ENCODE measurements around the gene MNS1.
A peak's percentile ranks its signal among the peaks of the same experiment; 100 is the strongest.
"Not testable (repeated sequence)": the region's sequence is repeated elsewhere in the genome, so short reads cannot be mapped to it uniquely, and the experiment has no call there.

The MNS1 gene, protein sequence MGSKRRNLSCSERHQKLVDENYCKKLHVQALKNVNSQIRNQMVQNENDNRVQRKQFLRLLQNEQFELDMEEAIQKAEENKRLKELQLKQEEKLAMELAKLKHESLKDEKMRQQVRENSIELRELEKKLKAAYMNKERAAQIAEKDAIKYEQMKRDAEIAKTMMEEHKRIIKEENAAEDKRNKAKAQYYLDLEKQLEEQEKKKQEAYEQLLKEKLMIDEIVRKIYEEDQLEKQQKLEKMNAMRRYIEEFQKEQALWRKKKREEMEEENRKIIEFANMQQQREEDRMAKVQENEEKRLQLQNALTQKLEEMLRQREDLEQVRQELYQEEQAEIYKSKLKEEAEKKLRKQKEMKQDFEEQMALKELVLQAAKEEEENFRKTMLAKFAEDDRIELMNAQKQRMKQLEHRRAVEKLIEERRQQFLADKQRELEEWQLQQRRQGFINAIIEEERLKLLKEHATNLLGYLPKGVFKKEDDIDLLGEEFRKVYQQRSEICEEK

DNA sequence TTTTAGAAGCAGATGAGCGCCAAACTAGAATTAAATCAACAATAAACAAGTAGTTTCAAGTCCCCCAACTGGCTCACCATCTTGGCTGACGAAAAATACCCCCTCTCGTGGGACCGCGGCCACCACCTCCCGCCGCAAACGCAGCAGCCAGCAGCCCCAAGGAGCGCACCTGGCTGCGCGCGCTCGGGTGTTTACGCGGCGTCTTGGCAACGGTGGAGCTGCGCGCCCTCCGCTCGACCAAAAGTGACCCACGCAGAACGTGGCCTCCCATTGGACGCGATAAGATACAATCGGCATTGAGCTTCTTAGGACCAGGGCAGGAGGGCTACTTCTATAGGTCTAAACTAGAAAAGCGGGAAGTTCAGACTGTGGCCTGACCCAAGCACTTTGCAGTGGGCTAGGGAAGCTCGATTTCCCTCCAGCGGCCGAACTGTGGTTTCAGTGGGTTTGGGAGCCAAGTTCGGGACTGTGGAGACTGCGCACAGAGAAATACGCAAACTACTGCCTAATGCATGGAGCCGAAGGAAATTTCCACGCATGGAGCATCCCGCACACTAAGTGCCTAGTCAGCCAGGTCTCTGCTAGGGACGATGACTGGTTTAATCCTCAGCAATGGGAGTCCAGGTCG, at the start of gene MNS1:
MNS1 (minus strand) TSS at position 245 of the 628 bp plus-strand sequence; CDS start at position 80, 165 bp downstream.
- DNase-seq (ENCODE audit: low read depth in 2 of 2) = peak; percentile 17 to 19

DNA sequence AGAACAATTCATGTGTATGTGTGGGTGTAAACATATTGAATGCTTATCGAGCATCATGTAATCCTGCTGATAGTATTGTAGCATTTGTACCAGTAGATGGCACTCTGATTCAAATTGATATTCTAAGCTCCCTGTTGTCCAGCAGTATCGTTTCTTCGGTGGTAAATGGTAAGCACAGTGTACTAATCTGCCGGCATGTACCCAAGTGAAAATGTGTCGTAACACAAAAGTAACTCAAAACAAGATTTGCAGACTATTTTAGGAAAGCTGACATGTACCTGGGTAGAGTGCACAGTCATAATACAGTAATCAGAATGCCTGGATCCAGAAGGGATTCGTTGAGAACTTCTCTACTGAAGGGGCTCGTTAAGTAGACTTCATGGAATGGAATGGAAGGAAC, 31.7 kb upstream of the MNS1 start:
- DNase-seq (ENCODE audit: low read depth in 2 of 2) = no peak

DNA sequence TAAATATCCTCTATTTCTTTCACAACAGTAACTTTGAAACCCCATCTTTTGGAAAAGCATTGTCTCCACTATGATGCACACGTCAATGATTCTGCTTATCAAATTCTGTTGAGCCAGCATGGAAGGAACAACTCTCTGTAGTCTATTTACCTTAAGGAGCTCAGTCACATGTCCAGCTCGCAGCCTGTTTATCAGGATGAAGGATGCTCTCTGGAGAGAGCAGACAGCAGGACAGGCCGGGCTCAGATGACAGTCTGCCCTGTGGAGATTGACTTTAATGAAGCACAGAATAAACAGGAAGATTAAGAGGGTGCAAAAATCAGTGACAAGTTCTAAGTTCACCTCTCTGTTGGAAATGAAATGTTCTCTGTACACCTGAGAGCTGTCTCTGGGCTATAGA, 30.6 kb upstream of the MNS1 start:
- DNase-seq (ENCODE audit: low read depth in 2 of 2) = no peak

DNA sequence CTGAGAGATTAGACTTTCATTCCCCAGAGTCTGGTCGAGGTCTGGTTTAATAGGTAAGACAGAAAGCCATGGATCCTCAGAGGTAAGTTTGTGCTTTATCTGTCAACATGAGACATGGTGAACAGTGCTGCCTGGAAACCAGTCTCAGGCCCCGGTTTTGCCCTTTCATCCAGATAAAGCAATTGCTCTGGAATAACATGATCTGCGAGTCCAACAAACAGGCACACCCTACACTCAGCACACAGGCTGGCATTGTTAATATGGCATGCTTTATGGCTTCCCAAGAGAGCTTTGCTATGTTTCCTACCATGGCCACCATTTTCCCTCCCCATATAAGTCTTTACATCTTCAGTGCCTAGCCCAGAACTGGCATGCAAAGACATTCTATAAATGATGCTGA, 30.1 kb upstream of the MNS1 start:
- DNase-seq (ENCODE audit: low read depth in 2 of 2) = no peak

DNA sequence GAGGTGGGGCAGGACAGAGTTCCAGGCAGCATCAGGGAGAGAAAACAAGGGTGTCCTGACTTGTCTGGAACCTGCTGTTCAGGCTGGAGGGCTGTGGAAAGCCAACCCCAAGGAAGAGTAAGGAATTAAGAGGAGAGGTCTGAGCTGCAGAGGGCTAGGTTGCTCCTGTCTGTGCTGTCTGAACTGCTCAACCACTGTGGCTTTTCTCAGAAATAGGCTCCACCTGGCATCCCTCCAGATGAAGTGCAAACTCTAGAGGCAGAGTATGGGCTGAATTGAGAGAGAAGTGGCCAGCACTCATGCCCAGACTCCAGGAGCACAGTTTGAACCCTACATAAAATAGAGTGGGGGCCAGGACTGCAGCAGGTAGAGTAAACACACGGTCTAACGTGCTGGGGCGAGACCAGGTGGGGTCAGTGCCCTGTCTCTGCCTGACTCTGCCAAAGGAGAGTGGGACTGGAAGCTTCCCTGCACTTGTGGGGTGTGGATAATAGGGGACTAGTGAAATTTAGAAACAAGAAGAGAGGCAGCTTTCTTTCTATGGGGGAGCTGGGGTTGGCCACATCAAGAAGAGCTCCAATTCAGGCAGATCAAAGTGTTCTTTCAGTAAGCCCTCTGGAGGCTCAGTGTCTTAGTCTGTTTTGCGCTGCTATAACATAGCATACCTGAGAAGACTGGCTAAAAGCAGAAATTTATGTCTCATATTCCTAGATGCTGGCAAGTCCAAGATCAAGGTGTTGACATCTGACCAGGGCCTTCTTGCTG, 28.0 kb upstream of the MNS1 start:
- DNase-seq (ENCODE audit: low read depth in 2 of 2) = no peak

DNA sequence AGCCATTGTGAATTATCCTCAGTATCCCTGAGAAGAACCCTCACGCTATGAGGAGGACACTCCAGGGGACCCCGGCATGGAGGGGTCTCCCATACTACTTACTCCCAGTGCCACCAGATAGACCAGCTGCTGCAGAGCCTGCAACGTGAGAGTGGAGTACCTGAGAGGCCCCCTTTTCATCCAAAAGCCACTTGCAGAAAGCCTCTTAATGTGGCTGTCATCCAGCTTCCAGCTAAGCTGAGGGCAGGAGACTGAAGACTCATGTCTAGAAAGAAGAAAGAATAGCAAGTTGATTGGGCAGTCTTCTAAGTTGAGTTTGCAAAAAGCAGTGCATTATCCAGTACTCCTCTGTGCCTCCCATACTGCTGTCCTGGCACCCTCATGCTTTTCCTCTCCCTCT, 27.3 kb upstream of the MNS1 start:
- DNase-seq (ENCODE audit: low read depth in 2 of 2) = no peak

DNA sequence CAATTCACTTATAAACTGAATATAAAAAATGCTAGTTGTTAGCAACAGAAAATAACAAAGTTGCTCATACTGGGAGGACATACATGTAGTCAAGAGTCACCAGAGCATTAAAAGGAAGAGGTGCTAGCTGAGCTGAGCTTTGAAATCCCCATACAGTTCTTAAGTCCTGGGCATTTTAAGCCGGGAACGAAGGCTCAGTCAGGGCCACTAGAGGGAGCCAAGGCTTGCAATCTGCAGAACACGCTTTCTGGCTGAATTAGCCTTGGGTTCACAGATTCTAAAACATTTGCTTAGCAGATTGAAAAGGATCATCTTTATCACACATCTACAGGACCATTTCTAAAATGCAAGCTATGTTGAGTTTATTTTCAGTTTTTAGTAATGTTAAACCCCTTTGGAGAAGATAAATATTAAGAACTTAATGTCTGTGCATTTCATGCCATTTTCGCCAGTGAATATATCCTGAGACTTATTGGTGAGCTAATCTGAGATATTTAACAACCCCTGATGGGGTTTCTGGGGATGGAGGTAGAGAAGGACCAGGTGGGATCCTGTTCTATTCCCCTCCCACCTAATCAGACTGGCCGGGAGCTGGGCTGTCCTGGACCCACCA, 26.3 kb upstream of the MNS1 start:
- peak; percentile 10 to 16 for DNase-seq (ENCODE audit: low read depth in 2 of 2)

DNA sequence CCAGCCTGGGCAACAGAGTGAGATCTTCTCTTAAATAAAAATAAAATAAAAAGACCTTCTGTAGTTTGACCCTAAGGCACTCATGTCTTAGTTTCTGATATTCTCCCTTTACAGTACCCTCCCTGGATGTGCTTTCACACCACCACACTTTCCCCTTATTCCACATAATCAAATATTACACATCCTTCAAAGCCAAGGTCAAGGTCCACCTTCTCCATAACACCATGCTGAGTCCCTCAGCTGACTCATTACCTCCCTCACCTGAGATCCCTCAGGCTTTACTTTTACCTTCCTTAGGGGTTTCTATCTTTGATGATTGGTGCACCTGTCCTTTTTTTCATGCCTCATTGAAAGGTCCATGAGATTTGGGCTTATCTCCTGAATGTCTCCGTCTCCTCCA, 25.5 kb upstream of the MNS1 start:
- DNase-seq (ENCODE audit: low read depth in 2 of 2) = no peak

DNA sequence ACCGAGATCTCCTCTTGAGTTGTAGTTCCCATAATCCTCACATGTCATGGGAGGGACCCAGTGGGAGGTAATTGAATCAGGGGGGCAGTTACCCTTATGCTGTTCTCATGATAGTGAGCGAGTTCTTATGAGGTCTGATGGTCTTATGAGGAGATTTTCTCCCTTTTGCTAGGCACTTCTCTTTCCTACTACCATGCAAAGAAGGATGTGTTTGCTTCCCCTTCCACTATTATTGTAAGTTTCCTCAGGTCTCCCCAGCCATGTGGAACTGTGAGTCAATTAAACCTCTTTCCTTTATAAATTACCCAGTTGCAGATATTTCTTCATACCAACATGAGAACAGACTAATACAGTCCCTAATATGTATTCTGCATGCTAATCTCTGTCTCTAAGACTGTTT, 21.3 kb upstream of the MNS1 start:
- DNase-seq (ENCODE audit: low read depth in 2 of 2) = not testable (repeated sequence)

DNA sequence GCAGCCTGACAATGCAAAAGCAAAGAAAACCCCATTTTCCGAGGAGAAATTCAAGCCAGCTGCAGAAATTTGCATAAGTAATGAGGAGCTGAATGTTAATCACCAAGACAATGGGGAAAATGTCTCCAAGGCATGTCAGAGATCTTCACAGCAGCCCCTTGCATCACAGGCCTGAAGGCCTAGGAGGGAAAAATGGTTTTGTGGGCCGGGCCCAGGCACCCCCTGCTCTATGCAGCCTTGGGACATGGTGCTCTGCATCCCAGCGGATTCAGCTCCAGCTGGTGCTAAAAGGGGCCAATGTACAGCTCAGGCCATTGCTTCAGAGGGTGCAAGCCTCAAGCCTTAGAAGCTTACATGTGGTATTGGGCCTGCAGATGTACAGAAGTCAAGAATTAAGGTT, 20.5 kb upstream of the MNS1 start:
- not testable (repeated sequence) for DNase-seq (ENCODE audit: low read depth in 2 of 2)

DNA sequence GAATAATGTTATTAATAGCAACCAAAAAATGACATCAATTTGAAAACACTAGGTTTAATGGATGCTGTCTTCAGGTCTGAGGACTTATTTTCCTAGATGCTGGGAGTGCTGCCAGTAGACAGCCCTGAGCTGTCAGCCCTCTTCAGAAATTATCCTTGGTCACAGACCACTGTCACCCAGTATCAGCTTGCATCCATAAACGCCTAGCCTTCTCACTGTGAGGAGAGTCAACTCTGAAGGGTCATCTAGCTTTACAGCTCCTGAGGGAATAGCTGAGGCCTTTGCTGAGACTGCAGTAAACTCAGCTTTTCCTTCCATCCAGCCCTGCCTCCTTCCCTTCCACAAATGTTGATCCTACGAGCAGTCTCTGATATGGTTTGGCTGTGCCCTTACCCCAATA, 19.4 kb upstream of the MNS1 start:
- no peak for DNase-seq (ENCODE audit: low read depth in 2 of 2)

DNA sequence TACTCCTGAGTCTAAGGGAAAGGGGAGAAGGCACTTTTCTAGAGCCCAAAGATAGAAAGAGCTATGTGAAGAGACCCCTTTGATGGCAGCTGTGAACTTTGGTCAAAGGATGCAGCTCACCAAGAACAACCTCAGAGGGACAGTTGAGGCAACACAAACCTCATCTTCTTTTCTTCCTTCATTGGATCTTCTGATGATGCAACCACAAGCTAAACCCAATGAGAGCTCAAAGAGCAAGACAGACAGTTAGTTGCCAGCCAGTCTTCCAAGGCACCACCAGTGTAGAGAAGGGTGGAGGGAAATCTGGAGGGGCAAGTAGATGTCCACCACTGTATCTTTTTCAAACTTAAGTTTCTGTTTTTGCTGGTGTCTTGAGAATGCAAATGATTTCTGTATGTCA, 10.4 kb upstream of the MNS1 start:
- no peak for DNase-seq (ENCODE audit: low read depth in 2 of 2)

DNA sequence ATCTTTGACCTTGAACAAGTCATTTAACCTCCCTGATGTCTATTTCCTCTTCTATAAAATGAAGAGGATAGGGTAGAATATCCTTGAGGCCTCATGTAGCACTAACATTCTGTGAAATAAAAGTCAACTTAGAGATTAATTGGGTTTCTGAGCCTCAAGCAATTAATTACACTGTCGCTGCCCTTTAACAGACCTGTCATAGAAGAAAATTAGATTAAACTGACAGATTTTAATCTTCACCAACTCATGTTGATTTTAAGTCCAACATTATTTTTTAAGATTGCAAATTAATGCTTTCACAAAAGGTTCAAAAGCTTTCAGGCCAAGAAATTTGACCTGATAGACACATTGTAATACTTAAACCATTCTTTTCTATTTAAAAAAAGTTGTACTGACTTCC, 8.1 kb upstream of the MNS1 start:
- DNase-seq (ENCODE audit: low read depth in 2 of 2) = no peak

DNA sequence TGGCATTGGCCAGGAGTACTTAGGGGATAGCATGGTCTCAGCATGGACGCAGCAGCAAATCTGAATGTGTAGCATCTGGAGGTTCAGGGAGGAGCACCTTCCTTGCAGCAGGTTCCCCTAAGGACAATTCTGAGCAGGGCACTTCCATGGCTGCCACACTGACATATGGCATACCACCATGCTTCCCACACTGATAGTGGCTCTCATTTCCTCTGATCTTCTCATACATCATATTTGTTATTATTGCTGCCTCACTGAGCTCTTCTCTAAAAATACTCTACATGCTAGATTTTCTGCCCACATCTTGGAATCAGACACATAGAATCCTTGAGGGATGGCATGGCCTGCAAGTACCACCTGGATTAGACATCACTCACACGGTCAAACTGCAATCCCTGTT, 7.3 kb upstream of the MNS1 start:
- no peak for DNase-seq (ENCODE audit: low read depth in 2 of 2)

DNA sequence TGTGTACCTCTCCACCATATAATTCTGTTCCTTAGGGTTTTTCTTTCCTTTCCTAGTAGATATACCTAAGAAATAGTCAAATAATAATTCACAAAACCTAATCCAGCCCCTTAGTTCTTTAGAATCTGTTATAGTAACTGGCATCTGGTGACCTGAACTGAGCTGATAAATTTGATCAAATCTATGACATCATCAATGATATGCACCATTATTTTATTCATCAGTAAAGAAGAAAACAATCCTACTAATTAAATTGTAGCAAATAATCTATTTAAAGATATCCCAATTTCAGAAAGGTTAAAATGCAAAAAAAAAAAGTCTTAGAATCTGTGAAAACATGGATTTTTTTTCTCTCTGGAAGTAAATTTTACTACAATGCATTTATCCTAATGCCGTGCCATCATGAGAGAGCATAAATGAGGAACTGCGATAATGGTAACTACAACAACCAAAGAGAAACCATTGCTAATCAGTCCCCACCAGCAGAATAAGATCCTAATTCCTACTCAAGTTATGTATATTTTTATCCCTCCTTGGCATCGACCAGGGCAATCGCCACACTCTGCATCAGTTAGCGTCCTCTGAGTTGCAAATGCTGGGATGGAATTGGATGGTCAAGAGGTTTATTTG, 6.6 kb upstream of the MNS1 start:
- no peak for DNase-seq (ENCODE audit: low read depth in 2 of 2)

DNA sequence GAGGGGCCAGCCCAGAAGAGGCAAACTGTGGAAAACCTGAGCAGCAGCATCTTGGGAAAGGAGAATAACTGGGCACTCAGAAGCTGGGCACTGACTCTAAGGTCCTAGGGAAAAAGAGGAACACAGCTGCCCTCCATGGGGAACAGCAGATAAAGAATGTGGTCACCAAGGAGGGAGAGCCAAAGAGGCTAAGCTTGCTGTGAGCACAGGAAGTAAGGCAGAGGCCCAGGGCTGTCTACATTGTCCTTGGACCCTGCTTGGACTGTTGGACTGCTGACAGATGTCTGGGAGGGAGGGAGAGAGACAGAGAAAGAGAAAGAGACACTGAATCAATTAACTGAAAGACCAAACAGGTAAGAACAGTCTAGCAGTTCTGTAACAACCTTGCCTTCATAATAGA, 4.5 kb upstream of the MNS1 start:
- DNase-seq (ENCODE audit: low read depth in 2 of 2) = no peak

DNA sequence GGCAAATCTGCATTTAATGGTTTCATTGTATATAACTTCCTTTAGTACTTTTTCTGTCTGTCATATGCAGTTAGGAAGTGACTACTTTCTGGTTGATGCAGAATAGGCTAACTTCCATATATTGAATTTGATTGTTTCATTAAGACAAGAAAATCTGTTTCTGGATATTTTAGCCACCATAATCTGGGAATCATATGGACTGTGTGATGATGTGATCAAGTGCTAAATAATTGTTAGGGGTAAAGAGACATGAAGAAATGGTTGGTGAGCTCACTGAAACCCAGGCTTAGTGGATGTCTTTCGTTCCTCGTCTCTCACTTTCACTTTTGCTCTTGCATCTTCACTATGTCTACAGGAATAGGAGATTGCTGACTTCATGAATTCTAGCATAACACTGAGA, 3.5 kb upstream of the MNS1 start:
- no peak for DNase-seq (ENCODE audit: low read depth in 2 of 2)

DNA sequence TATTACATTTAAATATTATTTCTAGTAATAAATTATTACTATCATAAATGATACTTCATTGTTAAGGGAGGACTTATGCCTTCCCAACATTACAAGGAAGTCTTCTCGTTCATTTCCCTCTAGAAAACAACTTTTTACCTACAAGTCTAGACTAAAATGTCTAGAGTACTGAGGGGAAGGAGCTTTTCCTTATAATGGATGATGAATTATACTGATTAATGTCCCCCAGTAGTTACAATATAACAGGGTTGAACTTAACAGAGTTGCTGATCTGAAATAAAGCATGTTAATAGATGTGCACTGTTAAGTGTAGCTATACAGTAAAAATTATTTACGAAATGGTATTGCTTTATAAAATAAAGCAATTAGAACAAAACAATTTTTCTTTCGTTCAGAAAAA, 2.7 kb upstream of the MNS1 start:
- DNase-seq (ENCODE audit: low read depth in 2 of 2) = no peak

DNA sequence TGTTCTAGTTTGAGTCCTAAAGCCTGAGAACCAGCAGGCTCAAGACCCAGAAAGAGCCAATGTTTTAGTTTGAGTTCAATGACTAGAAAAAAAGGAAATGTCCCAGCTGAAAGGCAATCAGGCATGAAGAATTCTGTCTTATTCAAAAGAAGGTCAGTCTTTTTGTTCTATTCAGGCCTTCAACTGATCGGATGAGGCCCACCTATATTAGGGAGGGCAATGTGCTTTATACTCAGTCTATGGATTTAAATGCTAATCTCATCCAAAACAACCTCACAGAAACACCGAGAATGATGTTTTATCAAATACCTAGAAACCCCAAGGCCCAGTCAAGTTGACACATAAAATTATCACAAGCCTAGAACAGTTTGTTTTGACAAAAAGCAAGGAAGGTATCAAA, 4.0 kb downstream of the MNS1 start:
- DNase-seq (ENCODE audit: low read depth in 2 of 2) = no peak

DNA sequence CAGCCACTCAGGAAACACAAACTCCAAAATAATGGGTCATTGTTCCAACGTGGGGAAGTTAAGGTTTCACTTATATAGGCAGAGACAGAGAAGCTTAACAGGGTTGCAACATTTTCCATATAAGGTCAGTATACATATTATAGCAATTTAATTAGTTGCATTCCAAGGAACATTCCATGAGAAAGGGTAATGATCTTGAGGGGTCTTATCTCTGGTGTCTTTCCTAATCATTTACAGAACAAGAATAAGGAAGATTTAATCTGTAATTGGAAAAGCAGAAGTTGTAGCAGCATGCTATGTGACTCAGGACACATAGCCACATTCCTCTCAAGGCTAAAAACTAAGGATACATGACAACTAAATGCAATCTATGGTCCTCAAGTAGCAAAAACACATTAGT, 4.9 kb downstream of the MNS1 start:
- DNase-seq (ENCODE audit: low read depth in 2 of 2) = no peak

DNA sequence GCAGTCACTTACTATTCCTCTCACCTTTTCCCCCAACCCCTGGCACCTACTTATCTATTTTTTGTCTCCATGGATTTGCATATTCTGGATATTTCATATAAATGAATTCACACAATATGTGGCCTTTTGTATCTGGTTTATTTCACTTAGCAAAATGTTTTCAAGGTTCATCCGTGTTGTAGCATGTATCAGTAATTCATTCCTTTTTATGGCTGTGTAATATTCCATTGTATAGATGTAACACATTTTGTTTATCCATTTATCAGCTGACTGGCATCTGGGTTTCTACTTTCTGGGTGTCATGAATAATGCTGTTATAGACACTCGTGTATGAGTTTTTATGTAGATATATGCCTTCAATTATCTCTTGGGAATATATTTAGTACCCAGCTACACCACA, 5.8 kb downstream of the MNS1 start:
- DNase-seq (ENCODE audit: low read depth in 2 of 2) = no peak

DNA sequence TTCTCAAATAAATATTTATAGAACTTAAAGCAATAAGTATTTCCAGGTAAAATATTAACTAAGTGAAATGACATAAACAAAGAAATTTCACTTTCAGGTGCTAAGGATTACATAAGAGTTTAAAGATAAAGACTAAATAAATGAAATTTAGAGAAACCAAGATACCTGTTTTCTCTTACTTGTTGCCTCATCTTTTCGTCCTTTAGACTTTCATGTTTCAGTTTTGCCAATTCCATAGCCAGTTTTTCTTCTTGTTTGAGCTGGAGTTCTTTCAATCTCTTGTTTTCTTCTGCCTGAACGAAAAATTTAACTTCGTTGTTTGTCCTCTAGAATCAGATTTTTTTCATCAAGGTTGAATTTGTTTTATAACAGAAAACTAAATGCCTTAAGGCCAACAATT, 8.7 kb downstream of the MNS1 start:
- no peak for DNase-seq (ENCODE audit: low read depth in 2 of 2)

Data from stimulated activated CD8-positive, alpha-beta memory T cell treated with anti-CD3 and anti-CD28 coated beads, Interleukin-2, amount 100 ng/mL, for 1 hour (primary cell).